Medulla oblongata (tissue), 1 donor: Measurements from ENCODE around the gene SLC15A3.
"Not testable (repeated sequence)": the region's sequence is repeated elsewhere in the genome, so short reads cannot be mapped to it uniquely, and the experiment has no call there.

ENCODE experiments used
- DNase-seq: peaks from one replicate; pipeline ENCODE4 v3.0.0-alpha.2; 2015; ENCODE audit errors: extremely low spot score

Gene SLC15A3

DNA sequence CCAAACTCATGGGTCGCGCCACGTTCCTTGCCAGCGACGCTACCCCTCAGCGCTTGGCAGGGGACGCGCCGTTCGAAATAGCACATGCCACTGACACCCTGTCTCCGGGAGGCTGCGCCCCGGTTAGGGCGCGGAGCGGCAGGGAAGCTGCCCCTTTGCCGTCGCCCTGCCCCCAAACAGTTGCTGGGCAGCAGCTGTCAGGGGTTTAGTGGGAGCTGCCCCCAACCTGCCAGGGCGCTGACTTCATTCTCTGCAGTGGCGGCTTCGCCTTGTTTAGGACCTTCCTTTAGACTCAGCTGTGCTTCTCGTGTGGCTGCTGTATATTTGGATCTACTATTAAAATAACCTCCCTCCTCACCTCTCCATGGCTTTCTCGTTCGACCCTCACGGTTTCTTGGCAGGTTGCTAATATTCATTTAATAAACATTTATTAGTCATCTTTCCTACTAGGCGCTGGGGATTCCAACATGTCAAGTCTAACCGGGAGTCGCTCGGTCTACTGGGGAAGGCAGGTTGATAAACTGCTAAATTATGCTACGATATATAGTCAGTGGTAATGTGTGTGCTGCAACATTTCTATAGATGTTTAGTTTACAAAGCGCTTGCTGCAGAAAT is 37.2 kb downstream of the SLC15A3 start:
- DNase-seq = no peak

GRCh38 chr11:60913793-60914632 is 38.0 kb downstream of the SLC15A3 start, which contains the start of gene TMEM109:
TMEM109 (plus strand) TSS chr11:60914158; CDS start chr11:60919694, 5,536 bp downstream.
- peak; percentile 98 for DNase-seq

- DNase-seq = no peak
Measured at GRCh38 chr11:60912851-60913528, 39.0 kb downstream of the SLC15A3 start.

GRCh38 chr11:60912223-60912850 is 39.6 kb downstream of the SLC15A3 start:
- no peak for DNase-seq

GRCh38 chr11:60910711-60911380 is 41.1 kb downstream of the SLC15A3 start:
- DNase-seq = no peak

DNA sequence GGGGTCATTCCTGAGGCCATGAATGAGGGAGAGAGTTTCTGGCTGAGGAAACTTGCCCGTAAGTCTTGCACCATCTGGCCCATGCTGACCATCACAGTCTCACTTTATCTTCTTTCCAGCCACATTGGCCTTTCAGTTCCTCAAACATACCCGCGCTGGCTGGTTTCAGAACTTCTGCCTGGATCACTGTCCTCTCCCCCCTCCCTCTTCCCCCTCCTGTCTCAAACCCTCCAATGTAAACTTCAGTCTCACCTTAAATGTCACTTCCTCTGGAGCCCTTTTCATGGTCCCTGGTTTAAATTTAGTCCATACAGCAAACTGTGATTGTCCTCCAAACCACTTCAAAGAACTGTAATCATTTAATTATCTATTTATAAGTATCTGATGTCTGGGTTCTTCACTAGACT is 41.7 kb downstream of the SLC15A3 start:
- DNase-seq = peak; percentile 77

- not testable (repeated sequence) for DNase-seq
Measured at GRCh38 chr11:60909680-60910280, 42.2 kb downstream of the SLC15A3 start.

- no peak for DNase-seq
Measured at GRCh38 chr11:60908803-60909202, 43.2 kb downstream of the SLC15A3 start.

GRCh38 chr11:60906132-60906972 is 45.6 kb downstream of the SLC15A3 start, which contains the start of gene PRPF19:
PRPF19 (minus strand) TSS chr11:60906585; CDS start chr11:60906382, 203 bp downstream.
- DNase-seq = peak; percentile 99

GRCh38 chr11:60905551-60906113 is 46.3 kb downstream of the SLC15A3 start:
- no peak for DNase-seq

GRCh38 chr11:60905047-60905446 is 46.9 kb downstream of the SLC15A3 start:
- DNase-seq = no peak

DNA sequence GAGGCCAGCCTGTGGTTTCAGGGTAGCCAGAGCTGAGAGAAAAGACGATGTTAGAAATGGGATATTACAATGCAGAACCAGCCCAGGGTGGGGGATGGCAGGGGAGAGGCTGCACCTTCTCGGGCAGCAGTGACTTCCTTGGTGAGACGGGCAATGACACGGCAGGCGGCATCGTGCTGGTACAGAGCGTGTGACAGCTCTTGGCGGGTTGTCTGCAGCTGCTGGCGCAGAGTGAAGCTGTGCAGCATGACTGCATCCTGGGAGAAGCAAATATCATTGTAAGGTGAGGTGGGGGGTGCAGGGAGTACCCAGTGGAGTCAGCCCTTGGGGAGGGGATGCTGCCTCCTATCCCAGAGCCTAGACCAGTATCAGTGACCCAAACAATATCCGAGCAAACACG is 49.4 kb downstream of the SLC15A3 start:
- no peak for DNase-seq

GRCh38 chr11:60900673-60901404 is 51.1 kb downstream of the SLC15A3 start:
- peak; percentile 68 for DNase-seq

DNA sequence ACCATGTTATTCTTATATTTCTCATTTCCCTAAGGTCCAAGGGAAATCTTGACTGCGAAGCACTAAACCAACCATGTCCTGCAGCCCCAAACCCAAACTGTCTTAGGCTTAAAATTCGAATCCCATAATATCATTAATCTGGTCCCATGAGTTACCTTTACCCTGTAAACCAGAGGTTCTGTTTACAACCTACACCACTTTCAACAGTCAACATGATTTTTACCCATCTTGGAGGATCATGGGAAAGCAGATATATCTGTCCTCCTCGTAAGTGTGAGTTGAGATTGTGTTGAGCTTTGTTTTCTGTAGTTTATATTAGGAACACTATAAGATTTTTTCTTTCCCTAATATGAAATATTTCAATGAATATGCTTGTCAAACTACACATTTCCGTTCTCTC is 52.0 kb downstream of the SLC15A3 start:
- DNase-seq = no peak

GRCh38 chr11:60899046-60899936 is 52.7 kb downstream of the SLC15A3 start:
- peak; percentile 69 for DNase-seq

DNA sequence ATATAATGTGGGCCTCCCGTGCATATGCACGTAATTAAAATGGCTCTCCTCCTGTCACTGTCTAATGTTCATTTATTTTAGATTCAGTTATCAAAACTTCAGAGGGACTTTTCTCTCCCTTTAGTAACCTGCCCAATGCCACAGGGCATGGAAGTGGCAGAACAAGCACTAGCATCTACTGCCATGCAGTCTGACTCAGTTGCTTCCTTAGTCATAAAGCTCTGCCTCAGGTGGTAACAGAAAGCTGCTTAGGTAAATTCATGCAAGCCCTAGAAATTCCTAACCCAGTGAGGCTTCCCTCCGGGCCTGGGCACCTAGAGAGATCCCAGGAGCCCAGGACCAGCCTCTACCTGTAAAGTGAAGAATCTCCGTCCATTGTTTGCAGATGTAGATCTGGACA is 54.5 kb downstream of the SLC15A3 start:
- no peak for DNase-seq

- DNase-seq = no peak
Measured at GRCh38 chr11:60895687-60896086, 56.3 kb downstream of the SLC15A3 start.
